SK-N-MC (cell line): Measurements from ENCODE around the gene C17orf114.

Experiments
- EZH2 ChIP-seq: fragments of 200-600 bp; sonication (generic); IDR thresholded peaks from one replicate; pipeline ENCODE4 v1.6.1; 2017; ENCODE audit warnings: antibody characterized with exemption
- POLR2AphosphoS5 ChIP-seq: IDR thresholded peaks from 2 replicates; pipeline ENCODE4 v1.6.1; 2012; ENCODE audit warnings: mild to moderate bottlenecking, low read depth, low read length, borderline replicate concordance

DNA sequence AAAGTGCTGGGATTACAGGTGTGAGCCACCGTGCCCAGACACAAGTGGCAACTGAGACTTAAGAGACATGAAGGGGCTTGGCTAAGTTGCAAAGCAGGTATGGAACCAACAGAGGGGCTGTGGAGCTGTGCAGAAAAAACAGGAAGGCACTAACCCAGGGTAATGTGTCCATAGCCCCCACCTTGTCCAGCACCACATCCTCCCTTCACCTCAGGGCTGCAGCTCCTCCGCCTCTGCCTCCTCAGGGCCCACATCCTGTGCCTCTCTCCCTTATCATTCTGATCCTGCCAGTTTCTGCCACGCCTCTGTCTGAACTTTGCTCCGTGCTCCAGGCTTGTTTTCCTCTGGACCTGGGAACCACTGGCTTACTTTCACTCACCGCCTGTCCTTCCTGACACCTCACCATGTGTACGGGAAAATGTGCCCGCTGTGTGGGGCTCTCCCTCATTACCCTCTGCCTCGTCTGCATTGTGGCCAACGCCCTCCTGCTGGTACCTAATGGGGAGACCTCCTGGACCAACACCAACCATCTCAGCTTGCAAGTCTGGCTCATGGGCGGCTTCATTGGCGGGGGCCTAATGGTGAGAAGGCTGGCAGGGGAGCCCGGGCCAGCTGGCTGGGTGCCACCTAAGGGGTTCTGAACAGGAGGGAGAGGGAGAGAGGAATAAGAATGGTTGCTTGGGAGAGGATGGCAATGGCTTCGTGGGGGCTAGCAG, 30.5 kb downstream of the C17orf114 start, which contains the start of gene TM4SF5:
- TF ChIP-seq POLR2AphosphoS5 (no peak), EZH2 (no peak)
